K562 (cell line): Measurements from ENCODE around the gene ZCRB1. TPM values are rescaled to one million over a fixed set of nuclear protein-coding genes. Genes with fewer than 3 reads are reported as not detected.
A peak's percentile ranks its signal among the peaks of the same experiment; 100 is the strongest.

Experiments used
- ESRRB ChIP-seq: fragments of 250-450 bp; sonication (Bioruptor Pico); IDR thresholded peaks from 2 replicates; pipeline ENCODE4 v1.5.0; 2020; ENCODE audit warnings: mild to moderate bottlenecking, moderate library complexity, borderline replicate concordance
- FOXK2 ChIP-seq, 2 experiments: fragments of 450-650 bp; IDR thresholded peaks in 1 of 2; conservative IDR thresholded peaks in 1 of 2; 2 replicates each; pipeline ENCODE4 v1.6.1; 2016; ENCODE audit warnings: low read depth in 2 of 2, mild to moderate bottlenecking in 1 of 2
- JUN ChIP-seq, 2 experiments: sonication (generic) in 1 of 2; formaldehyde crosslinking in 1 of 2; IDR thresholded peaks; 2 replicates each; pipeline versions ENCODE4 v1.6.1 to v1.8.0; 2012 to 2022; ENCODE audit warnings: borderline replicate concordance in 2 of 2, mild to moderate bottlenecking in 2 of 2, improper control_type of control experiment in 1 of 2, low read depth in 1 of 2, low read length in 1 of 2, missing genetic modification reagents in 1 of 2
- LARP7 ChIP-seq: fragments of 450-650 bp; IDR thresholded peaks from 2 replicates; pipeline ENCODE4 v1.6.1; 2016
- MTA1 ChIP-seq: fragments of 450-650 bp; IDR thresholded peaks from 2 replicates; pipeline ENCODE4 v1.6.1; 2017; ENCODE audit warnings: borderline replicate concordance
- TCF7 ChIP-seq: sonication (generic); IDR thresholded peaks from 2 replicates; pipeline ENCODE4 v1.6.1; 2016; ENCODE audit warnings: antibody characterized with exemption, borderline replicate concordance
- TRIM25 ChIP-seq: fragments of 450-650 bp; IDR thresholded peaks from 2 replicates; pipeline ENCODE4 v1.7.0; 2016; ENCODE audit warnings: borderline replicate concordance
- ZFP91 ChIP-seq: sonication (generic); formaldehyde crosslinking; IDR thresholded peaks from 2 replicates; pipeline ENCODE4 v1.8.0; 2022; ENCODE audit warnings: mild to moderate bottlenecking, missing genetic modification reagents
- ZNF277 ChIP-seq: fragments of 250-450 bp; sonication (Bioruptor Pico); IDR thresholded peaks from 2 replicates; pipeline ENCODE4 v1.8.0; 2022; ENCODE audit warnings: inconsistent platforms, mild to moderate bottlenecking, moderate library complexity, borderline replicate concordance
- ZNF407 ChIP-seq: fragments of 450-650 bp; IDR thresholded peaks from 2 replicates; pipeline ENCODE4 v1.6.1; 2016; ENCODE audit warnings: low read depth
- ZNF445 ChIP-seq: fragments of 250-450 bp; sonication (Bioruptor Pico); IDR thresholded peaks from 2 replicates; pipeline ENCODE4 v1.4.0; 2020; ENCODE audit warnings: low read depth, mild to moderate bottlenecking, moderate library complexity
- polyA plus RNA-seq, 8 experiments: library from polyadenylated mRNA; depleted of rRNA in 4 of 8; stranded (reverse) in 5 of 8; unstranded in 3 of 8; fragments of >200 nt; fragmentation: Nextera tagmentation in 2 of 8; fragmentation: Illumina TruSeq in 1 of 8; extraction: Ambion mirVana in 2 of 8; extraction: Trizol in 1 of 8; gene quantifications; 2 replicates each; pipeline versions ENCODE4 v1.2.1 to v1.2.3, GENCODE V29; 2011 to 2014; ENCODE audit warnings: inconsistent platforms in 1 of 8, missing spikeins in 1 of 8
- total RNA-seq, 7 experiments: library from RNA; depleted of rRNA in 6 of 7; stranded (reverse); fragments of >200 nt in 6 of 7; fragmentation: Illumina TruSeq in 2 of 7; extraction: Trizol in 2 of 7; gene quantifications; 2 replicates each; pipeline versions ENCODE4 v1.2.1 to v1.2.3, GENCODE V29; 2011 to 2021; ENCODE audit warnings: low replicate concordance in 1 of 7

ZCRB1 gene
- total and polyA plus RNA-seq, 9 of the 15 experiments (the other 6 are each of a cell fraction or from before 2014, with no cell fraction given), result 36.0 to 102 (median 51.0) TPM

- TF ChIP-seq JUN (IDR thresholded peaks at IDR 0.05; ENCODE audit: borderline replicate concordance, low read depth, low read length), result no peak
- no peak for TF ChIP-seq JUN (CRISPR knock-in tag; IDR thresholded peaks at IDR 0.05; ENCODE audit: borderline replicate concordance)
- TF ChIP-seq FOXK2 (conservative IDR thresholded peaks at IDR 0.05 in 1 of 2, IDR thresholded peaks at IDR 0.05 in 1 of 2; ENCODE audit: low read depth in 2 of 2), result peak in 1 of 2 experiments; percentile 33; a peak in 2 of 4 replicates
- no peak for TF ChIP-seq ESRRB
- no peak for TF ChIP-seq ZNF407
- TF ChIP-seq ZNF277 (CRISPR knock-in tag), result no peak
- no peak for TF ChIP-seq TCF7
- no peak for TF ChIP-seq TRIM25
- TF ChIP-seq MTA1, result no peak
- TF ChIP-seq ZNF445, result no peak
- TF ChIP-seq LARP7, result no peak
- no peak for TF ChIP-seq ZFP91 (CRISPR knock-in tag)
Observed at GRCh38 chr12:42372154-42372791, 46.4 kb upstream of the ZCRB1 start (continued).
